Kidney tubule cell (primary cell): ENCODE data around the gene FDX1.

Source experiments
- DNase-seq: peaks from one replicate; pipeline ENCODE4 v3.0.0-alpha.2; 2018; ENCODE audit warnings: low spot score

FDX1 gene

GRCh38 chr11:110509472-110509871, 79.7 kb downstream of the FDX1 start:
- no peak for DNase-seq

GRCh38 chr11:110512026-110512425, 82.3 kb downstream of the FDX1 start:
- DNase-seq, result no peak

- no peak for DNase-seq
Observed at GRCh38 chr11:110513259-110513801, 83.6 kb downstream of the FDX1 start.

GRCh38 chr11:110513846-110514437, 84.2 kb downstream of the FDX1 start:
- no peak for DNase-seq
